ENCODE results near the gene CFAP97D2.

CFAP97D2 gene

DNA sequence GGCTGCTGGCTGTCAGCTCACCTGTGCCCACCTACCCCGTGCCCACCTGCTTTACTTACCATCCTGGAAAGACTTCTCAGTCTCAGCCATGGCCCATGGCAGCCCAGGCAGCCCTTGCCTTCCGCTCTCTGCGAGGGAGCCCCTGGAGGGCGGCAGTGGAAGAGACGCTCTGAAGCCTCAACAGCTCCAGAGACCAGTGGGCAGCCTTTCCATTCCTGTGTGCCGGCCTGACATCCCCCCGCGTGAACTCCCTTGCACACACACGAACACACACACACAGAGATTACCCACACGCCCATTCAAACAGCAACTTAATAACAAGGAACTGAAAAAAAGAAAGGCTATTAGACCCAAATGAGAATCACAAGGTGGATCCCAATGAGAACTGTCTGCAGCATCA, 32.4 kb upstream of the CFAP97D2 start:
- TF ChIP-seq, protein P1, sequence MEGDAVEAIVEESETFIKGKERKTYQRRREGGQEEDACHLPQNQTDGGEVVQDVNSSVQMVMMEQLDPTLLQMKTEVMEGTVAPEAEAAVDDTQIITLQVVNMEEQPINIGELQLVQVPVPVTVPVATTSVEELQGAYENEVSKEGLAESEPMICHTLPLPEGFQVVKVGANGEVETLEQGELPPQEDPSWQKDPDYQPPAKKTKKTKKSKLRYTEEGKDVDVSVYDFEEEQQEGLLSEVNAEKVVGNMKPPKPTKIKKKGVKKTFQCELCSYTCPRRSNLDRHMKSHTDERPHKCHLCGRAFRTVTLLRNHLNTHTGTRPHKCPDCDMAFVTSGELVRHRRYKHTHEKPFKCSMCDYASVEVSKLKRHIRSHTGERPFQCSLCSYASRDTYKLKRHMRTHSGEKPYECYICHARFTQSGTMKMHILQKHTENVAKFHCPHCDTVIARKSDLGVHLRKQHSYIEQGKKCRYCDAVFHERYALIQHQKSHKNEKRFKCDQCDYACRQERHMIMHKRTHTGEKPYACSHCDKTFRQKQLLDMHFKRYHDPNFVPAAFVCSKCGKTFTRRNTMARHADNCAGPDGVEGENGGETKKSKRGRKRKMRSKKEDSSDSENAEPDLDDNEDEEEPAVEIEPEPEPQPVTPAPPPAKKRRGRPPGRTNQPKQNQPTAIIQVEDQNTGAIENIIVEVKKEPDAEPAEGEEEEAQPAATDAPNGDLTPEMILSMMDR (IDR thresholded peaks at IDR 0.05), result no peak

- TF ChIP-seq, protein P1 (IDR thresholded peaks at IDR 0.05), result no peak
Observed at GRCh38 chr13:114147803-114148520, 31.1 kb upstream of the CFAP97D2 start.

- TF ChIP-seq, protein P1 (IDR thresholded peaks at IDR 0.05), result no peak
Observed at GRCh38 chr13:114148521-114148855, 30.6 kb upstream of the CFAP97D2 start.

DNA sequence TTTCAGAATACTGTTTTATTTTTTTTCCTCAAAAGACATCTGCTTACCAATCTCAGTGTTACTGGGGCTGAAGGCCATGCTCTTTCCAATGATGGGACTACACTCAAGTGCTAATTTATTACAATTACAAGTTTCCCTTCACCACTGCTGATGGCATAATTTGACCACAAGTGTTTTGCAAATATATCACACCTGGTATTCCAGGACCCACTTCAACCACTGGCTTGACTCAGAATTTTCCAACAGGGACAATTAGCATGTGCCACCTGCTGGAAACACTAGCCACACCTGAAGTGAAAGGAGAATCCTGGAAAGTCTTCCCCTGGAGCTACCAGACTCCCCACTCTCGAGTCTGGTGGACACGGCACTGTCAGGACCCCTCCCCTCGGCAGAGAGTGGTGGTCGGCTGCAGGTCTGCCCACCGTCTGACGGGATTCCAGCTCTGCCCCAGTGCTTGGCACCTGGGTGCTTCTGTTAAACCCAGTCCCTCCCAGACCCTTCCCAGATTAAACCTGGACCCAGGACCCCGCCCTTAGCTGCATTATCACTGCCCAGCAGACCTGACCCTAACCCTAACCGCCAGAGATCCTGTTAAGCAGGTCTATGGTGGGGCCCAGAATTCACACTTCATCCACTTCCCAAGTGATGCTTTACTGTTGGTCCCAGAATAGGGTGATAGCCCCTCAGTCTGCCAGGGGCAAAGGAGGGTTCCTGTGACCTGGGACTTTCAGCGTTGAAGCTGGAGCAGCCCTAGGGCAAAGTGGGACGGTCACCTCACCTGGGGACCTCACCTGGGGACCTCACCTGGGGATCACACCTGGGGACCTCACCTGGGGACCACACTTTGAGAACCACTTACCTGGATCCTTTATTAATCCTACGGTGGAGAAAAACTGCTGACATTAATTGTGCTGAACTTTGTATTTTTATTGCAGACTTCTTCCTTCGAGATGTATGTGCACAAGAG, 29.0 kb upstream of the CFAP97D2 start:
- TF ChIP-seq, protein P1 (IDR thresholded peaks at IDR 0.05), result no peak

- TF ChIP-seq, protein P1 (IDR thresholded peaks at IDR 0.05), result no peak
Observed at GRCh38 chr13:114151031-114151430, 28.0 kb upstream of the CFAP97D2 start.

DNA sequence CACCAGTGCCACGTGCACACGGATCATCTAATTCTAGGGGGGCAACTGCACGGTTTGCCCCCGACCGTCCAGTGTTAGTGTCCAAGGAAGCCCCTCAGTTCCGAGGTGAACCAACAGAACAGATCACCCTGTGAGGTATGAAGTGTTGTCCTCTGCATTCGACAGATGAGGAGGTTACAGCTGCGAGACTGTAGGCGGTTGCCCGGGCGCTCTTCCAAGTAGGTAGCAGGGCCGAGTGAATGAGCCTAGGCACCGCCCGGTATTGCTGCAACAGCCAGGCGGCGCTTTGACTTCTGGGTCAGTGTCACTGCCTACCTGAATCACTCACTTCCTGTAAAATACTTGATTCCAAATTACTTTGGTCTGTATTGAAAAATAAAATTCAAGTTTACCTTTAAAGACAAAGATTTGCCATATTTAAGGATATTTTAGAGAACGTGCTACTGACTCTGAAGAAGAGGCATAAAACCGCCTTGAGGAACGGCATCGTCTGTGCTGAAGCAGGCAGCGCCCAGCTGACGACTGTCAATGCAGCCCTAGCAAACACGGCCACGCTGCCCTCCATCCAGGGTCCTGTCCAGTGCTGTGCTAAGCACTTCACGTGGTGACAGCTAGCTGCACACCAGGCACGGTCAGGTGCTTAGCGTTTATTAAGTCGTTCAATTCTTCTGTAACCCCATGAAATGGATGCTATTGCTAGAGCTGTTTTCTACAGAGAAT, 27.3 kb upstream of the CFAP97D2 start:
- TF ChIP-seq, protein P1 (IDR thresholded peaks at IDR 0.05), result no peak

GRCh38 chr13:114152285-114152645, 26.8 kb upstream of the CFAP97D2 start:
- TF ChIP-seq, protein P1 (IDR thresholded peaks at IDR 0.05), result no peak
